HG03469 (cell line): ENCODE data around the gene CLCN7.
A peak's percentile ranks its signal among the peaks of the same experiment; 100 is the strongest.

Source experiments
- ATAC-seq: cut with Tn5 transposase; IDR thresholded peaks from one replicate; pipeline ENCODE4 v1.9.1; 2021; ENCODE audit warnings: mild to moderate bottlenecking, moderate library complexity, moderate number of reproducible peaks; ENCODE audit not compliant: unreplicated experiment

CLCN7 gene

DNA sequence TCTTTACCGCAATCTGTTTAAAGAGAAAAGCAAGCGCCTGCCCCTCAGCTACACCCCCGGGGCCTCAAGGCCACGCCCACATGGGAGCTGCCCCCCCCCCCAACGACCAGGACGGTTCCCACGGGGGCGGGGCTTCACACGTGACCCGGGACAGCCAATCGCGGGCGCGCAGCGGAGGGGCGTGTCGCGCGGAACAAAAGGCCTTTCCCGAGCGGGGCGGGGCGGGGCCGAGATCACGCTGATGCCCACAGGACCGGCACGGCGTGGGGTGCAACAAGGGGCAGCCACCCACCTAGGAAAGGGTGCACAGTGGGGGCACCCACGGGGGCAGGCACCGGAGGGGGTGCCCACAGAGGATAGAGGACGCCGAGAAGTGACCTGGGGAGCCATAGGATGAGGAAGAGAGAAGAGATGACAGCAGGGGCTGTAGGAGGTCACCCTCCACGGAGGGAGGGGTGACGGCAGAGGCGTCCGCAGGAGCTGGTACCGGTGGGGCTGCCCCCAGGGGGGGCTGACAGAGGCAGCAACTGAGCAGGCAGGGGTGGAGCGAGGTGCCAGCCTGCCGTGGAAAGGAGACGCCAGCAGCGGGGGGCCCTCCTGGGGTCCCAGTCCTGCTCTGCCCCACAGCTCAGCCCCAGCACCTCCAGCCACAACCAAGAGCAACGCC lies 66.5 kb downstream of the CLCN7 start:
- peak; percentile 43 for ATAC-seq

- ATAC-seq = no peak
These were observed 67.1 kb downstream of the CLCN7 start for GRCh38 chr16:1407753-1408152.

DNA sequence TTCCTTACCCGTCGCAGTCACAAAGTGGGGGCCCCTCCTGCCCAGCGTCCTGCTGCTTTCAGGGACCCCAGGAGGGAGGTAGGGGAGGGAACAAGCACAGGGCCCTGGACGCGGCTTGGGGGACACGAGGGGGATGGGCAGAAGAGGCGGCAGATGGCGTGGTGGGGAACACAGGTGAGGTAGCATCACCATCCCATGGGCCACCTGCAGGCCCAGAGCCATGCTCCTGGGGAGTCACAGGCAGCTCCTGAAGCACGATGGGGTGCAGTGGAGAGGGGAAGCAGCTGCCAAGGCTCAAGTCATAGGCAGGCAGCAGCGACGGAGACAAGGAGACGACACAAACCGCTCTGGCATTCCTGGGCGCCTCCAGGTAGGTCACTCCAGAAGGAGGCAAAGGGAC lies 71.1 kb downstream of the CLCN7 start:
- no peak for ATAC-seq

DNA sequence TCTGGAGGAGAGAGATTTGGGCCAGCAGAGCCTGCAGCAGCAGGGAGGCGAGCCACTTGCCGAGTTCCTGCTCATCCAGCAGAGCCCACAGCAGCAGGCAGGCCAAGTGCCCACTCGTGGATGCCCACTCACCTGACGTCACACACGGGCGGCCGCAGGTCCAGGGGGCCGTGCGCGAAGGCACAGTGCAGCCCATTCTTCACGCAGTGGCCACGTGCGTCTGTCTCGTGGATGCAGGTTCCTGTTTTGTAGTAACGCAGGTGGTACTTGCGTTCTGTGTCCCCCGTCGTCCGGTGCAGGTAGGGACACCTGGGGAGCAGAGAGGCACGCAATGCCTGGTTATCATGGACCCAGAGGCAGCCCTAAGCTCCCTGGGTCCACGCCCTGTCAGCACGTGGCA lies 71.8 kb downstream of the CLCN7 start:
- ATAC-seq = no peak

- no peak for ATAC-seq
These were observed 73.1 kb downstream of the CLCN7 start for GRCh38 chr16:1401758-1402154.

GRCh38 chr16:1401061-1401757 lies 73.6 kb downstream of the CLCN7 start:
- ATAC-seq = no peak

- no peak for ATAC-seq
These were observed 75.8 kb downstream of the CLCN7 start for GRCh38 chr16:1398826-1399581.

- no peak for ATAC-seq
These were observed 76.5 kb downstream of the CLCN7 start for GRCh38 chr16:1398351-1398750.

DNA sequence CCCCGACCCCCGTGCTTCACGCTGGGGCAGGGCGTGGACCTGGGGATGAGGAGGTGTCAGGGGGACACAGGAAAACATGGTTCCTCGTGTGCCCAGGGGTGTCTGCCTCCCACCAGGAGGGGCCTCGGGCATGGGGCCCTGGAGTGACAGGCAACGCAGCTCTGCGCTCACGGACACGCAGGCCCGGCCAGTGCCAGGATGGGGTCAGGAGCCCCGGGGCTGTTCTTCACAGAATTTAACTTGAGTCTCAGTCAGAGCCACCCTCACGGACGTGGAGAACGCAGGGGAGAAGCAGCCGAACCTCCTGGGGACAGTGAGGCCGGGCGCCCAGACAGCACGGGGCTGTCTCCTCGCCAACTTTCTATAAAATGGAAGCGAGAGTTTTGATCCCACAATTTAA lies 77.0 kb downstream of the CLCN7 start:
- ATAC-seq = no peak

- ATAC-seq = no peak
These were observed 79.3 kb downstream of the CLCN7 start for GRCh38 chr16:1395444-1396031.
